NT2/D1 (cell line): ENCODE measurements around the gene GRK5.

ENCODE experiments used
- SUZ12 ChIP-seq: IDR thresholded peaks from 2 replicates; pipeline ENCODE4 v1.6.1; 2011; ENCODE audit not compliant: insufficient read length, insufficient read depth; ENCODE audit errors: extremely low read depth
- ZNF274 ChIP-seq: IDR thresholded peaks from 2 replicates; pipeline ENCODE4 v1.6.1; 2011; ENCODE audit warnings: mild to moderate bottlenecking, low read depth, low read length

DNA sequence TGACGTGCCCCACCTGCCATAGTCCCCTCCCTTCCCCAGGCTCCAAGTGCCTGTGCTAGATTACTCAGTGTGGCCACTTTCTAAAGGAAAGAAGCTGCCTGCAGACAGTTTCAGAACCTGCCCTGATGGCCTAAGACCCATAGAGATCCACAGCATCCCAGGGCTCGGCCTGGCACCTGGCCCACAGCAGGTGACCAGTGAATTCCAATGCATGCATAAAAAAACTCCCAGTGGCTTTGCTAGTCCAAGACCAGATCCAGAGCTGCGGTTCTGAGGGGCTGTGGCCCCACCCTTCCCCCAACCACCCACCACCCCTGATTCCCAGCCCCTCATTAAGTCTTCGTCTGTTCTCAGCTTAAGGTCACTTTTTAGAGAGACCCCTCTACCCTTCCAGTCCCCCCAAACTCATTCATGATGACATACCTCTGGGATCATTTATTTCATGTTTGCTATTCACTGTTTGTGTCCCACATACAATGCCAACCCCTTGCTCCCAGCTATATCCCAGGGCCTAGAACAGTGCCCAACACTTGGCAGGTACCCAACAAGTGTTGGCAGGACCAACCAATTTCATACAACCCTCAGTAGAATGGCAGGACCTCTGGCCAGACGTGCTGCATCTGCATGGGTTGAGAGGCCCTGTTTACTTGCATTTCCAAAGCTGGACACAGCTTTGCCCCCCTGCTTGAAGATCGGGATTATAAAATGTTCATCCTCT, 217.0 kb downstream of the GRK5 start:
- no peak for TF ChIP-seq SUZ12
- TF ChIP-seq ZNF274: no peak
